ENCODE results near the gene GNAT1.

- no peak for TF ChIP-seq ESRRG (CRISPR knock-in tag; IDR thresholded peaks at IDR 0.05)
- TF ChIP-seq ARNTL (CRISPR knock-in tag; IDR thresholded peaks at IDR 0.05; ENCODE audit: borderline replicate concordance, low read depth) = no peak
- no peak for TF ChIP-seq OSR1 (CRISPR knock-in tag; IDR thresholded peaks at IDR 0.05)
- no peak for TF ChIP-seq ZFP3 (CRISPR knock-in tag; IDR thresholded peaks at IDR 0.05)
- no peak for TF ChIP-seq PATZ1 (CRISPR knock-in tag; IDR thresholded peaks at IDR 0.05; ENCODE audit: borderline replicate concordance)
Observed at GRCh38 chr3:50245251-50245745, 53.9 kb downstream of the GNAT1 start.

All from SK-N-SH treated with all-trans-retinoic acid at 6 μM for 48 hours (cell line).